LoVo (cell line): Measurements from ENCODE around the gene SPI1.

ENCODE experiments used
- DNase-seq: peaks from one replicate; pipeline ENCODE4 v3.0.0-alpha.2; 2016; ENCODE audit warnings: low spot score

SPI1 gene

DNA sequence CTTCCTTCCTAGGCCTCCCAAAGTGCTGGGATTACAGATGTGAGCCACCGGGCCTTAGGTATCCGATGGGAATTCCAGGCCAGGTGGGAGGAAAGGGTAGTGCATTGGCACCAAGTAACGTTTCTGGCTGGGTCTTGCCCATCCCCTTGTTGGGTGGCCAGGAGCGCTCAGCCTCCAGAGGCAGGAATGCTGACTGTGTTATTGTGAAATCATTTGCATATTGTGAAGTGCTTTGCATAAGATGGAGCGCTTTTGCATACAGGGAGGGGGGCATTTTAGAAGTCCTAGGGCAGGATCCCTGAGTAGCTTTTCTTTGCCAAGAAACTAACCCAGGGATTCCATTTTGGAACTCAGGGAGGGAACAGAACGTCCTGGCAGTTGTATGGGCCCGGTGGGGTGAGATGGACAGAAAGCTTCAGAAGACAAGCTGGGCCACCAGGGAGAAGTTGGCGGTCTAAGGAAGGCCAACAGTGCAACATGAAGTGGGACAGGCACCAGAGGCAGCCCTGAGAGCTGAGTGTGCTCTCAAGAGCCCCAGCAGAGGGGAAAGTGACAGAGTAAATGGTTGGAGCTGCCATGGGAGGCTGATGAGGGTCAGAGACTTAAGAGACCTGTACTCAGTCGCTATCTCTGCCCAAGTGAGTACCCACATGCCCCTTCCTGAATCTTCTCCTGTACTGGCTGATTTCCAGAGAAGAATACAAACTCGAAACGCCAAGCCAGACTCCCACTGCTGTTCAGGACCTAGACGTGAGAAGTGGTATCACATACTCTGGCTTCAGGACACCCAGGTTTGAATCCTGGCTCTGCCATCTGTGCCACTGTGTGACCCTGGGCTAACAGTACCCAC lies 28.8 kb upstream of the SPI1 start:
- DNase-seq, result no peak

- no peak for DNase-seq
Measured at GRCh38 chr11:47403571-47403970, 25.2 kb upstream of the SPI1 start.

DNA sequence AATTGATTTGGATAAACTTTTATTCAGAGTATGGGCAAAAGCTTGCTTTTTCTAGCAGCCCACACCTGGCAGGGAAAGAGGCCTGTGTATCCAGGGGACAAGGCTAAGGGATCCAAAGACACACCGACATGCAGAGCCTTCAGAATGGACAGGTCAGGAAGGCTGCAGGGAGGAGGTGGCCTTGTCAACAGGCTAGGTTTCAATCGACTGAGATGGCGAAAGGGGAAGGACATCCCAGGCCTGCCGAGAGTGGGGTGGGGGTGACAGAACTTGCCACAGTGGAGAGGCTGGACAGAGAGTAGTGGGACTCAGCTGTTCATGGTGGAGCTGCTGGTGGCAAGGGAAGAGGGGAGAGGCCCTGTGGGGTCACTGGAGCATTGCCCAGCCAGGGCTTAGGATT lies 24.8 kb upstream of the SPI1 start:
- DNase-seq, result no peak

DNA sequence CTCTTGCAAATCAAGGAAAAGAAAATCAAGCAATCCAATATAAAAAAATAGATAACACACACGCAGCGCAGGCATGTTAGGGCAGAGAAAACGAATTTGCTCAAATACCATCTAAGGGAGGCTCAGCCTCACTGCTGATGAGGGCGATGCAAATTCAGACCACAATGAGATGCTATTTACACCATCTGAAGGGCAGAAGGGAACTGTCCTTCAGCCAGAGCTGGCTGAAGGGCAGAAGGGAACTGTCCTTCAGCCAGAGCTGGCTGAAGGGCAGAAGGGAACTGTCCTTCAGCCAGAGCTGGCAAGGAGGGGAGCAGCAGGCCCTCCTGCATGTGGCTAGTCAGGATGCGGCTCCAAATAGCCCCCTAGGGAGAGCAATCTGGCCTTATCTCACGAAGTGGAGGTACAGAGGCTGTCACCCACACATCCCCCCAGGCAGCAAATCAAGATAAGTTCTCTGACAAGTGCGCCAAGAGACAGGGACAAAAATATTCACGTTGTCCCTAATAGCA lies 22.5 kb upstream of the SPI1 start:
- no peak for DNase-seq

GRCh38 chr11:47399860-47400767 lies 21.8 kb upstream of the SPI1 start:
- DNase-seq, result no peak

- DNase-seq, result no peak
Measured at GRCh38 chr11:47398551-47398950, 20.2 kb upstream of the SPI1 start.

GRCh38 chr11:47398011-47398410 lies 19.7 kb upstream of the SPI1 start:
- no peak for DNase-seq

- no peak for DNase-seq
Measured at GRCh38 chr11:47396049-47396320, 17.6 kb upstream of the SPI1 start.

DNA sequence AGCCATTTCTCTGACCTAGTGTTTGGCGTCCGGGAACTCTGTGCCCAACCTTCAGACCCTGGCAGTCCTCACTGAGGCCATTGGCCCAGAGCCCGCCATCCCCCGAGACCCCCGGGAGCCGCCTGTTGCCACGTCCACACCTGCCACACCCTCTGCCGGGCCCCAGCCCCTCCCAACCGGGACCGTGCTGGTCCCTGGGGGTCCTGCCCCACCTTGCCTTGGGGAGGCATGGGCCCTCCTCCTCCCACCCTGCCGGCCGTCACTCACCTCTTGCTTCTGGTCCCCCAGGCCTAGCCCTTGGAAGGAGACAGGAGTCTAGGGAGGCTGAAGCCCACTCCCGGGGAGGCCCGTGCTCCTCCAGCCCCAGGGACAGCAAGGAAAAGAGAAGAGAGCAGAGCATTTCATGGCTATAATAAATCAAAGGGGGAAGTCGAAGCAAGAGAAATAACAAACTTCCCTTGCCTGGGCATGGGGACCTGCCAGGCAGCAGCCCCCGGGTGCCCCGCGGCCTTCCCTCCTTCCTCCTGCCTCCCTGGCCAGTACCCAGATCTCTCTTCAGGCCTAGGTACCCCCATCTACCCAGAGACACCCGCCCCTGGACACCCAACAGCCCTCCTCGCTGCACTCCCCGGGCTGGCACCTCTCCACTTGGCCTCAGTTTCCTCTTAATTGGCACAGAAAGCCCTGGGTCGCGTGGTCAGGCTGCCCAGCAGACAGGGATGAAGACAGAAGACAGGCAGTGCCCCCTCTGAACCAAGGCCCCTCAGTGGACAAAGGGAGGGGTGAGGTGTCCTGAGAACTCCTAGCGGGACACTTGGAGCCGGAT lies 17.1 kb upstream of the SPI1 start:
- no peak for DNase-seq

DNA sequence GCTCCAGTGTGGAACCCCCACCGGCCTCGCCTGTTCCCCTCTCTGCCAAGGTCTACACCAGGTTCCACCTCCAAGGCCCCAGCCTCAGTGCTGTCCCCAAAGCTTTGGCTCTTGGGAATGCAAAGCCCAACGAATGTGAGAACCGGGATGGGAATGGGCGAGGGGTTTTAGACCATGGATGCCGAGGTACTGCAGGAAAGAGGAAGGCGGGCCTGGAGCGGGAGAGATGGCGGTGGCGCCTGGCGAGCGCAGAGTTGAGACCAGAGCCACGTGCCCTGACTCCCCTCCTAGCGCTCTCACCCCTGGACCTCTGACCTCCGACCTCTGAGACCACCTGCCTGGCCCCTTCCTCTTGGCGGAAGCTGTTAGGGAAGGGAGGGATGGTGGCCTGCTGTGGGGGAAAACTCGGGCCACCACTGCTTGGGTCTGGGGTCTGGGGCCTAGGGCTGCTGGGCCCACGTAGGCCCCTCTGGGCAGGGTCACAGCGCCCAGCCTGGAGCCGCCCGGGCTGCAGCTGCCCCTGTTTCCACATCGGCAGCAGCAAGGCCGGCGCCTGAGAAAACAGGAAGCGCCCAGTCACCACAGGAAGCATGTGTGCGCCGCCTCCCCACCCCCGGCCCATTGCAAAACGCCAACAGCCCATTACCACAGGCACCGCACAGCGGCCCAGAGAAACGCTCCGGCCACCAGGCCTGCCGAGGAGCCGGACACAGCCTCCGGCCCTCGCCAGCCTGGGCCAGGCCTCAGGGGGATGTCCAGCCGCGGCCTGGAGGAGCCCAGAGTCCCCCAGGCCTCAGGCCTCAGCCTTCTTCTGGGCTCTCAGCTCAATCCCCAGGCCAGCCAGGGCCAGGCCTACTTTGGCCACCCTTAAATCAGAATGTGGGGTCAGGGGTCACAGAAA lies 16.2 kb upstream of the SPI1 start:
- DNase-seq, result no peak

DNA sequence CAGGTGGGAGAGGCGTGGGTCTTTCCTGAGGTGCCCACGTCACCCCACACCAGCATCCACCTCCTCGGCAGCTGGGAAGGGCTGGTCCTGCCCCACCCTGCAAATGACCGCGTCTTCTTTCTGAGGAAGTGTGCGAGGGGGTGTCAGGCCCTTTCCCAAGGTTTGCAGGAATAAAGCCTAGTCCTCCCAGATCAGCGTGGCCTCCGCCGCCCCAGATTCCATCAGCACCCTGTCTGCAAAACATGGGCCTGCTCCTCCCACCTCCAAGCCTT lies 15.6 kb upstream of the SPI1 start:
- DNase-seq, result no peak

- DNase-seq, result no peak
Measured at GRCh38 chr11:47393163-47394049, 15.1 kb upstream of the SPI1 start.

DNA sequence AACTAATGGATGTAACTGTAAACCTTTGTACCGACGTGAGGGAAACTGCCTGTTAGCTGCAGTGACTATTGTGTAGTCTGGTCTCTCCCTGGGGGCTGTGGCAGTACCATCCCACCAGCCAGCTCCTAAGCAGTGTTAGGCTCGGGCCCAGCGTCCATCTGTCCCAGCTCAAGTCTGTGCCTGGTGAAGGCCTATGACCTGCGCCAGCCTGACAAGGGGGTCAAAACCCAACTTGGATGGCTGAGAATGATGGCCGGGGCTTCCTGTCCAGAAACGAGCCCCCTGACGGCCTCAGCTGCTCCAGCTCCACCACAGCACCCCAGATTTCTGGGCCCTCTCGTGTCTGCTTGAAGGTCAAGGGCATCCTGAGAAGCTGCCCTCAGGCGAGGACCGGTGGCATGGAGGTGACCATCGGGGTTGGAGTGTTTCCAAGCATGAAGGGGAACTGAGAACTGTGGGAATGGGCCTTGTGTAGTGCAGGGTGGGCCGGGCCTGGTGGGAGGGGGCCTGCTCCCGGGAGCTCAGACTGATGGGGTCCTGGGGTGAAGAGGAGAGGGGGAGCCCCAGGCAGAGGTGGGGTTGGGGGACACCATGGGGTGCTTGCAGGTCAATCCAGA lies 14.3 kb upstream of the SPI1 start:
- DNase-seq, result no peak

GRCh38 chr11:47391711-47392432 lies 13.5 kb upstream of the SPI1 start:
- DNase-seq, result no peak

GRCh38 chr11:47391077-47391583 lies 12.8 kb upstream of the SPI1 start:
- no peak for DNase-seq

DNA sequence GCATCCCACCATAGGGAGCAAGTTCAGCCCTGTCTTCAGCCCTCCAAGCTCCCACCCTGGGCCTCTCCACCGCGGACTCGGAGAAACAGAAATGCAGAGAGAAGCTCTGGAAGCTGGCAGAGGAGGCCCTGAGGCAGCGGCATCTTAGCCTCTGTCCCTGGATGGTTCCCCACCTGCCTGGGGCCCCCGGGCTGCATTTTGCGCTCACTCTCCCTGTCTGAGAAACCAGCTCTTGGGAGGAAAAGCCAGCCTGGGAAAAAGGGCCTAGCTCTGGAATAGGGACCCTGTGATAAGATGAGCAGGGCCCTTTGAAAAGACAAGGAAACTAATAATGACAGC lies 12.0 kb upstream of the SPI1 start:
- no peak for DNase-seq

DNA sequence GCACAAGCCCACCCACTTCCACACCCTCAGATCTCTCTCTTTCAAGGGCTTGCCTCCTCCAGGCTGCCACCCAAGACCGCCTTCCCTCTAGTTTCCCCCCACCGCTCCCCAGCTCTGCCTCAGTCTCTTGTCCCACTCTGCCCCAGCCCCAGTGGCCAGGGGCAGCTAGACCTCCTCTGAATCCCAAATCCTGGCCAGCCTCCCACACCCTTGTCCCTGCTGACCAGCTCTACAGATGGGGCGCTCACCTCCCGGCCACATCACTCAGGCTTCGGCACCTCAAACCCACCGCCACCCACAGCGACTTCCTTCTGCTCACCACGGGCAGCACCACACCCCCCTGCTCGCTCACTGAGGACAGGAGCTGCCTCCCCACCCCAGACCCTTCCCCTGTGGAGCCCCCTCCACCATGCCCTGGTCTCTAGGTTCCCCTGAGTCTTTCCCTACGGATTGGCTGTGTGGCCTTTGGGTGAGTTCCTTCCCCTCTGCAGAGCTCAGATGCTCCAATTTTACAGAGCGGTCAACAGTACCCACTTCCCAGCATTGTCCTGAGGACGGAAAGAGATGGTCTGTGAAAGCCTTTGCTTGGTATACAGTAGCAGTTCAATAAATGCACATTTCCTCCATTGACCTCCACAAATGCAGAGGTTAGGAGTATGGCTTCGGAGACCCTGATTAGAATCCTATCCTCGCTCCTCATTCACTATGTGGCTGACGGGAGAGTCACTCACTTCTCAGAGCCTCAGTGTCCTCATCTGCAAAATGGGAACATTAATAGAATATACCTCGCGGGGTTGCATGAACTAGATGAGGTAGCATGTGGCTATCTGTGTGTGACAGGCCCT lies 11.5 kb upstream of the SPI1 start:
- no peak for DNase-seq
